Measurements from ENCODE around the gene CCDC178.

The CCDC178 gene

GRCh38 chr18:32937597-32937996, 502.9 kb downstream of the CCDC178 start:
- no peak for DNase-seq
- TF ChIP-seq GATA1 (IDR thresholded peaks at IDR 0.05; ENCODE audit: low read depth, low read length) (no peak), POLR2A (IDR thresholded peaks at IDR 0.05; ENCODE audit: low read length) (no peak)

GRCh38 chr18:32937066-32937465, 503.5 kb downstream of the CCDC178 start:
- TF ChIP-seq GATA1 (IDR thresholded peaks at IDR 0.05; ENCODE audit: low read depth, low read length) = no peak
- TF ChIP-seq POLR2A (IDR thresholded peaks at IDR 0.05; ENCODE audit: low read length) = no peak
- no peak for DNase-seq

- no peak for DNase-seq
- TF ChIP-seq GATA1 (IDR thresholded peaks at IDR 0.05; ENCODE audit: low read depth, low read length) = no peak
- TF ChIP-seq POLR2A (IDR thresholded peaks at IDR 0.05; ENCODE audit: low read length) = no peak
These were observed 506.3 kb downstream of the CCDC178 start for GRCh38 chr18:32934201-32934600.

DNA sequence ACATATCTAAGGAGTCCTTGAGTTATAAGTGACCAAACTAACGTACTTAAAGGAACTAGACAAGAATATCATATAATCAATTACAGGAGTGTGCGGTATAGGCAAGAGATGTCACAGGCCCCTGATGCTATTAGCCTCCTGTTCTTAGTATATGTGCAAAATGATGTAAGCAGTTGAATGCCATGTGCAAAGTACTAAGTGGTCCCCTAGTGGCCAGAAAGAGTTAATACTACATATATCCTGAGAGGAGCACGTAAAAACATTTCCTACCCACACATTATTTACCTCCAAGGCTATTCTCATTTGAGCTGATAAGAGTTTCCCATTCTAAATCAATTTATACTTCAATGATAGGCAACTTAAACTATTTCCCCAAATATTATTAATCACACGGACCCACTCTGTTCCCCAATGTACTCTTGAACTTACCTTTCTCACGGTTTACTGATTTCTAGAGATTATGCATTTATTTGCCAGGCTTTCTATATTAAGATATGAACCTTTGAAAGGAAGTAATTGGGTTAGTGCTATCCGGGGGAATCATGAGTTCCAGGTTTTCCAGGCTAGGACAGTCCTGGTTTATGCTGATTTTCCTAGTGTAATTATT, 509.7 kb downstream of the CCDC178 start:
- peak; percentile 26 to 38 for DNase-seq
- TF ChIP-seq POLR2A (IDR thresholded peaks at IDR 0.05; ENCODE audit: low read length) = no peak
- TF ChIP-seq GATA1 (IDR thresholded peaks at IDR 0.05; ENCODE audit: low read depth, low read length) = no peak

DNA sequence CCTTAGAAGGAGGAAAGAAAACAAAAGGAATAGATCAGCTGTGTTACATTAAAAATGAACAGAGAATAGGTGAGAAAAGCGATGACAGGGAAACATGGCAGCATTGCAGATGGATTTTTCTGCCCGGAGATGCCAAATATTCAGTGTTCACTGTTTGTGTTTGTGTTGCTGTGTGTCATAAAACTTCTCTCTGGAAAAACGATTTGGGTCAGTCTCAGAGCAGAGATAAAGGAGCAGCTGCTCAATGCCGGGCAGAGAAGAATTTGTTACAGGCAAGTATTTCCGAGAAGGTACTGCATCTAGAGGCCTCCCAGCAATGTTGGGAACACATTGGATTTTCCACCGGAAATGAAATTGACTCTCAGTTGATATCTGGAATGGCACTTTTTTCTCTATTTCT, 511.3 kb downstream of the CCDC178 start:
- TF ChIP-seq POLR2A (IDR thresholded peaks at IDR 0.05; ENCODE audit: low read length) (no peak), GATA1 (IDR thresholded peaks at IDR 0.05; ENCODE audit: low read depth, low read length) (no peak)
- DNase-seq = no peak

- no peak for TF ChIP-seq POLR2A (IDR thresholded peaks at IDR 0.05; ENCODE audit: low read length)
- DNase-seq = no peak
These were observed 517.5 kb downstream of the CCDC178 start for GRCh38 chr18:32922951-32923430.

- DNase-seq = no peak
- TF ChIP-seq GATA1 (IDR thresholded peaks at IDR 0.05; ENCODE audit: low read depth, low read length) = no peak
- TF ChIP-seq POLR2A (IDR thresholded peaks at IDR 0.05; ENCODE audit: low read length) = no peak
These were observed 519.4 kb downstream of the CCDC178 start for GRCh38 chr18:32920796-32921787.

DNA sequence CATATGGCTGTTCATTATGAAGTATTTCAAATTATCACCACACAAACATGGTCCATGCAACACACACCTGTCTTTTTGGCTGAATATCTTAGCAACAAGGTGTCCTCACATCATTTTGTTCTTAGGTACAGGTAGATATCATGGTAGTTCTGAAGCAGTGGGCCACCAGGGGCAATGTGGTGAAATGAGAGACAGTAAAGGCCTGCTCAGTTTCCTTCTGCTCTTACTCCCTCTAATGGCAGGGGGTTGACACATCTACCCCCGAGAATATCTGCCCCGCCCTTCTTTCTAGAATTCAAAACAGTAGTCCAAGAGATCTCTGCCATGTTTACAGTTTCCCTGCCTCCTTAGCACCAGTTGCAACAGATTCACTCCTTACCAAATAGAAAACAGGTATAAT, 520.7 kb downstream of the CCDC178 start:
- no peak for TF ChIP-seq POLR2A (IDR thresholded peaks at IDR 0.05; ENCODE audit: low read length)
- no peak for TF ChIP-seq GATA1 (IDR thresholded peaks at IDR 0.05; ENCODE audit: low read depth, low read length)
- DNase-seq = peak; percentile 22 to 23

- no peak for DNase-seq
- no peak for TF ChIP-seq GATA1 (IDR thresholded peaks at IDR 0.05; ENCODE audit: low read depth, low read length)
- TF ChIP-seq POLR2A (IDR thresholded peaks at IDR 0.05; ENCODE audit: low read length) = no peak
These were observed 521.8 kb downstream of the CCDC178 start for GRCh38 chr18:32918692-32919250.

DNA sequence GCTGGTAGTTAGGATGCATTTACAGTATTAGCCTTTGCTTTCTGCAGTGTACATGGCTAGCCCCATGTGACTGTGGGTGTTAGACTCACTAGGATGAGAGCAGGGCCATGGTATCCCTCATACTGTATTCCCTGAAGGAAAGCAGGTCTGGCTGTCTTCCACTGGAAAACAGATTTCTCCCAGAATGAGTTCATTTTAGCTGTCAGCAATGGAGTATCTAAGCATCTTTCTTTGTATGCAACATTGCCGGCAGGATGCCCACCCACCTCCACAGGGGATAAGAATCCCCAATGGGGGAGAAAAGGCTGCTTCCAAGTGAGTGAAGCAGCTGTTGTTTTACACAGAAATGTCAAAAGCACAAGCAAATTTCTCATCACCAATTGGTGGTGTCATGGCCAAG, 525.0 kb downstream of the CCDC178 start:
- no peak for DNase-seq
- TF ChIP-seq POLR2A (IDR thresholded peaks at IDR 0.05; ENCODE audit: low read length) (no peak), GATA1 (IDR thresholded peaks at IDR 0.05; ENCODE audit: low read depth, low read length) (no peak)

GRCh38 chr18:32911660-32912284, 528.7 kb downstream of the CCDC178 start:
- no peak for DNase-seq
- TF ChIP-seq POLR2A (IDR thresholded peaks at IDR 0.05; ENCODE audit: low read length) (no peak), GATA1 (IDR thresholded peaks at IDR 0.05; ENCODE audit: low read depth, low read length) (no peak)

DNA sequence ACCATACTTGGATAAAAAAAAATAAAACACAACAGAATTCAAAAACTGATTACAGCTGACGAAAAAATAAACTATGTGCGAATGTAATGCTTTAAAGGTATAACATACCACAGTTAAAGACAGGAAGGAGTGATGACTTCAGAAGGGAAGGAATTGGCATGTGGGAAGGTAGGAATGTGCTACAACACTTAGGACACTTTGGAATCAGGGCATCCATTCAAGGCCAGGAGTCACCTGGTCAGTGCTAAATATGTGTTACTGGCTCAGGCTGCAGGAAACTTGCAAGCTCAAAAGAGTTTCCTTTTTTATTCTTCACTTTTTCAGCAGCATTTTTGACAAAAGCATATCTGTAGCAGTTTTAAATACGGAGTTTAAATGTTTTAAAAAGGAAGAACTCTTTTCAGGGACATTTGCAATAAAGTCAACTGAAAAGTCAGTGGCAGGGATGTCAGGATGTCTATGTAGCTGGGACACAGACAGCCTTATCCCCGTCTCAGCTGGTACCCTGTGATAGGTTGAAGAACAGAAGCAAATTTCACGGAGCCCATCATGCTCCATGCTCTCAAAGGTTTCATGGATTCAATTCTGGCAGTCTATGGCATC, 529.7 kb downstream of the CCDC178 start:
- no peak for DNase-seq

GRCh38 chr18:32909798-32910561, 530.5 kb downstream of the CCDC178 start:
- no peak for DNase-seq
- no peak for TF ChIP-seq GATA1 (IDR thresholded peaks at IDR 0.05; ENCODE audit: low read depth, low read length)
- no peak for TF ChIP-seq POLR2A (IDR thresholded peaks at IDR 0.05; ENCODE audit: low read length)

More for the DNA sequence above, 529.7 kb downstream of the CCDC178 start:
- TF ChIP-seq GATA1 (IDR thresholded peaks at IDR 0.05; ENCODE audit: low read depth, low read length) = no peak
- TF ChIP-seq POLR2A (IDR thresholded peaks at IDR 0.05; ENCODE audit: low read length) = no peak

All from erythroblast (primary cell).